ENCODE results near the gene PCCB. TPM values are rescaled to one million over a fixed set of nuclear protein-coding genes. Genes with fewer than 3 reads are reported as not detected.
"Not testable (repeated sequence)": the region's sequence is repeated elsewhere in the genome, so short reads cannot be mapped to it uniquely, and the experiment has no call there.

PCCB gene
- total RNA-seq = 10 to 100 TPM; 22.2 to 37.9 (median 29.0) TPM

GRCh38 chr3:136250059-136250902 is at the start of gene PCCB:
PCCB (plus strand) TSS chr3:136250340; CDS start chr3:136250376, 36 bp downstream.
- ATAC-seq (ENCODE audit: low FRiP score) = peak; percentile 100
- peak in 1 of 3 donors; percentile 93 for TF ChIP-seq CTCF (IDR thresholded peaks at IDR 0.05)

GRCh38 chr3:136207489-136208115 is 42.5 kb upstream of the PCCB start:
- DNase-seq (ENCODE audit: low spot score) = no peak
- no peak for ATAC-seq (ENCODE audit: low FRiP score)
- no peak for TF ChIP-seq CTCF (IDR thresholded peaks at IDR 0.05)

More at GRCh38 chr3:136250059-136250902, at the start of gene PCCB:
- DNase-seq (ENCODE audit: low spot score) = peak; percentile 81

DNA sequence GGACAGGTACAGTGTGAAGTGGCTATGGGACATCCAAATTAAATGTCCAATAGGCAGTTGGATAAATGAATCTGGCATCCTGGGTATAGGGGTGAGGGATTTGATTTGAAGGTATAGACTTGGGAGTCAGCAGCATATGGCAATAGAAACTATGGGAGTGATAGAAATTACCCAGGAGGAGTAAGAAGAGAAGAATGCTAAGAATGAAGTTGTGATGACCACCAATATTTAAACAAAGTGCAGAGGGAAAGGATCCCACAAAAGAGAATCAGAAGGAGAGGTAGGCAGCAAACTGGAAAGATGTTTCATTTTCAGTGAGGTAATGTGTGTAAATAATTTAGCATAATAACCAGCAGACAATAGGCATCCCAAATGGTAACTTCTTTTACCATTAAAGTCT is 40.2 kb upstream of the PCCB start:
- no peak for TF ChIP-seq CTCF (IDR thresholded peaks at IDR 0.05)
- DNase-seq (ENCODE audit: low spot score) = no peak
- ATAC-seq (ENCODE audit: low FRiP score) = no peak

DNA sequence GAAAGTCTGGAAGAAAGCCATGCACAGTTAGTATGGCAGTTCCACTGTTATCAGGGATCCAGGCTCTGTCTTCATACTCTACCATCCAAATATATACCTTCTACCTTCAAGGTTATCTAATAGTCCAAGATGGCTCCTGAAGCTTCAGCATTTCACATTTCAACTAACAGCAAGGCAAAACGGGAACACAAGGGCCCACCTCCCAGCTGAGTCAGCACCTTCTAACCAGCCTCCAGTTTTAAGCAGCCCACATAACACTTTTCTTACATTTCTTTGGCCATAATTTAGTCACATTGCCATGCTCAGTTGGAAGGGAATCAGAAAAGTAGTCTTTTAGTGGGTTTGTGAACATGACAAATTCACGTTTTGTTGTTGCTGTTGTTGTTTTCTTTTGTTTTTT is 38.6 kb upstream of the PCCB start:
- ATAC-seq (ENCODE audit: low FRiP score) = no peak
- no peak for TF ChIP-seq CTCF (IDR thresholded peaks at IDR 0.05)
- no peak for DNase-seq (ENCODE audit: low spot score)

DNA sequence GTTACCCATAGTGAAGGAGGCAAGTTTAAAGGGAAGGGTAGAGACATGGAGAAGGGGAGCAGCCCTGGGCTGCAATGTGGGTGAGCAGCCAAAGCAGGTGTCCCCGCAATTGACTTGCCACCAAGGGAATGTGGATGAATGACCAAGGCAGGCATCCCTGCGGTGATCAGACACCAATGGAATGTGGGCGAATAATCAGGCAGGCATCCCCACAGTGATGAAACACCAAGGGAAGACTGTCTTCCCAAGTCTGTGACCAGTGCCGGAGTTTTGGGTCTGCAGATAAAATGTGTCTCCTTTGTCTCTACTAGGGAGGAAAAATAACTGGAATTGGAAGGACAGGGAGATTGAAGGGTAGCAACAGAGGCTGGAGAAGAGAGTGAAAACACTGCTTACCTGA is 27.4 kb upstream of the PCCB start:
- DNase-seq (ENCODE audit: low spot score); ATAC-seq (ENCODE audit: low FRiP score): not testable (repeated sequence)

- ATAC-seq (ENCODE audit: low FRiP score) = no peak
- no peak for DNase-seq (ENCODE audit: low spot score)
These were observed 17.7 kb upstream of the PCCB start for GRCh38 chr3:136232413-136232812.

More at GRCh38 chr3:136232413-136232812, 17.7 kb upstream of the PCCB start:
- TF ChIP-seq CTCF (IDR thresholded peaks at IDR 0.05) = no peak

Measured in omental fat pad (tissue), 4 donors.